ENCODE data around the gene POLR3H. TPM values are rescaled to one million over a fixed set of nuclear protein-coding genes. Genes with fewer than 3 reads are reported as not detected.

The POLR3H gene
- total and polyA plus RNA-seq, 2 donors (not counting 1 experiment from before 2014, with no cell fraction given): 12.4 to 32.1 TPM

- peak within 1 kb of the TSS; percentile 96 for H3K4me3 Mint-ChIP-seq
Observed at GRCh38 chr22:41589391-41590241, 45.3 kb upstream of the POLR3H start, which contains the start of gene PMM1. Gene PMM1, minus strand, starts transcription at chr22:41589840. Its CDS starts 35 bp downstream, at chr22:41589805.

More at GRCh38 chr22:41589391-41590241, 45.3 kb upstream of the POLR3H start, which contains the start of gene PMM1:
- Mint-ChIP-seq H3K27ac (peak within 1 kb of the TSS; percentile 87), H3K9me3 (ENCODE audit: insufficient read depth) (no peaks in the 10 kb centered on the region), H3K27me3 (no peaks in the 10 kb centered on the region), H3K4me1 (peaks cover 13% of the 10 kb centered on the region)
- Histone ChIP-seq H3K27me3 (replicated peaks in 1 of 4; ENCODE audit: control extremely low read depth in 1 of 4, control insufficient read depth in 3 of 4, insufficient read depth in 4 of 4, low read length in 3 of 4) (no peaks in the 10 kb centered on the region), H2AFZ (ENCODE audit: insufficient read depth, low read depth, low read length, poor library complexity, severe bottlenecking) (peak within 1 kb of the TSS; percentile 92), H3K79me2 (ENCODE audit: control insufficient read depth, insufficient read depth, low read length) (peaks cover 3% of the 10 kb centered on the region), H4K20me1 (ENCODE audit: control insufficient read depth, insufficient read depth, low read length, poor library complexity, severe bottlenecking) (no peaks in the 10 kb centered on the region), H3K27ac (ENCODE audit: low read length in 2 of 2) (peak within 1 kb of the TSS in 1 of 2 donors; percentile 24), H3K9me3 (ENCODE audit: control extremely low read depth in 1 of 3, control insufficient read depth in 2 of 3, insufficient read depth in 1 of 3, low read length in 2 of 3) (no peaks in the 10 kb centered on the region), H3K9ac (ENCODE audit: low read length) (peak within 1 kb of the TSS; percentile 79), H3K36me3 (replicated peaks in 1 of 2; ENCODE audit: control extremely low read depth in 1 of 2, control insufficient read depth in 1 of 2, extremely low read depth in 1 of 2, insufficient read depth in 2 of 2, low read length in 1 of 2) (no peaks in the 10 kb centered on the region), H3K4me3 (ENCODE audit: control extremely low read depth in 1 of 5, extremely low read depth in 1 of 5, insufficient read depth in 1 of 5, low read depth in 2 of 5, low read length in 4 of 5) (peak within 1 kb of the TSS; percentile 19 to 81 (median 73)), H3K4me2 (replicated peaks; ENCODE audit: low read depth, low read length, poor library complexity, severe bottlenecking) (peak within 1 kb of the TSS; percentile 94), H3K4me1 (ENCODE audit: control insufficient read depth in 2 of 2, insufficient read depth in 2 of 2, low read length in 2 of 2) (peaks cover 6 to 18% of the 10 kb centered on the region in 2 donors)
- peak; percentile 97 for ATAC-seq (ENCODE audit: low read depth)
- 1% methylated on average over 61 of the region's 61 CpGs for WGBS (ENCODE audit: insufficient coverage)
- TF ChIP-seq, protein P1, sequence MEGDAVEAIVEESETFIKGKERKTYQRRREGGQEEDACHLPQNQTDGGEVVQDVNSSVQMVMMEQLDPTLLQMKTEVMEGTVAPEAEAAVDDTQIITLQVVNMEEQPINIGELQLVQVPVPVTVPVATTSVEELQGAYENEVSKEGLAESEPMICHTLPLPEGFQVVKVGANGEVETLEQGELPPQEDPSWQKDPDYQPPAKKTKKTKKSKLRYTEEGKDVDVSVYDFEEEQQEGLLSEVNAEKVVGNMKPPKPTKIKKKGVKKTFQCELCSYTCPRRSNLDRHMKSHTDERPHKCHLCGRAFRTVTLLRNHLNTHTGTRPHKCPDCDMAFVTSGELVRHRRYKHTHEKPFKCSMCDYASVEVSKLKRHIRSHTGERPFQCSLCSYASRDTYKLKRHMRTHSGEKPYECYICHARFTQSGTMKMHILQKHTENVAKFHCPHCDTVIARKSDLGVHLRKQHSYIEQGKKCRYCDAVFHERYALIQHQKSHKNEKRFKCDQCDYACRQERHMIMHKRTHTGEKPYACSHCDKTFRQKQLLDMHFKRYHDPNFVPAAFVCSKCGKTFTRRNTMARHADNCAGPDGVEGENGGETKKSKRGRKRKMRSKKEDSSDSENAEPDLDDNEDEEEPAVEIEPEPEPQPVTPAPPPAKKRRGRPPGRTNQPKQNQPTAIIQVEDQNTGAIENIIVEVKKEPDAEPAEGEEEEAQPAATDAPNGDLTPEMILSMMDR (IDR thresholded peaks at IDR 0.05): no peak
- TF ChIP-seq EZH2 (IDR thresholded peaks at IDR 0.05; ENCODE audit: borderline replicate concordance, insufficient read depth, low read depth, low read length, poor library complexity, severe bottlenecking): no peak
- POLR2A ChIA-PET: interaction anchor here (0.5 to 2.7 kb wide), 17 partner anchors 8 to 1561 kb away, joined by 3 to 10 read pairs (median 4); partner anchors contain the start of genes DESI1, SNU13, TOB2 and XRCC6
- intact Hi-C loops (cut with micrococcal nuclease): loop anchor here (1.0 kb wide), 4 partner anchors 32 to 208 kb away; partner anchors contain the start of genes DESI1, POLR3H, TEF and XRCC6
- CTCF ChIA-PET: interaction anchor here (0.9 to 1.6 kb wide), 7 partner anchors 30 to 208 kb away, joined by 3 to 6 read pairs (median 4); partner anchors contain the start of genes ACO2, PHF5A, POLR3H and TEF
- DNase-seq: peak; percentile 100

Data from B cell (primary cell).